Neural crest cell (in vitro differentiated cells): Measurements from ENCODE around the gene PFKFB3. TPM values are rescaled to one million over a fixed set of nuclear protein-coding genes. Genes with fewer than 3 reads are reported as not detected.

ENCODE experiments used
- DNase-seq: peaks from one replicate; pipeline ENCODE4 v3.0.0; 2021; ENCODE audit warnings: low read depth, mixed read lengths, low spot score
- H3K27ac Mint-ChIP-seq: one replicate; pipeline ENCODE4 v1.8.0; 2021; ENCODE audit warnings: mild to moderate bottlenecking, mixed read lengths; ENCODE audit not compliant: unreplicated experiment
- H3K27me3 Mint-ChIP-seq: 2 replicates; pipeline ENCODE4 v1.8.0; 2021; ENCODE audit warnings: low read depth, mild to moderate bottlenecking, mixed read lengths
- H3K36me3 Mint-ChIP-seq: 2 replicates; pipeline ENCODE4 v1.8.0; 2021; ENCODE audit warnings: low read depth, mild to moderate bottlenecking, mixed read lengths
- H3K4me1 Mint-ChIP-seq: 2 replicates; pipeline ENCODE4 v1.8.0; 2021; ENCODE audit warnings: mixed read lengths
- H3K4me3 Mint-ChIP-seq: one replicate; pipeline ENCODE4 v1.8.0; 2021; ENCODE audit warnings: mild to moderate bottlenecking, mixed read lengths
- H3K9me3 Mint-ChIP-seq: 2 replicates; pipeline ENCODE4 v1.8.0; 2021; ENCODE audit warnings: mixed read lengths
- total RNA-seq: library from RNA; stranded (reverse); gene quantifications from 2 replicates; pipeline ENCODE4 v1.2.1, GENCODE V29; 2021
- TF ChIP-seq, protein P1 (sequence below): fragments of 200-600 bp; sonication (generic); conservative IDR thresholded peaks from 2 replicates; pipeline ENCODE4 v1.5.0; 2021; ENCODE audit warnings: antibody characterized with exemption, mild to moderate bottlenecking

Gene PFKFB3
- total RNA-seq, 1 donor from 2014 or later, result 36.7 TPM

- no peaks in the 10 kb centered on the region for H3K36me3 Mint-ChIP-seq
These were observed 28.4 kb upstream of the PFKFB3 start for GRCh38 chr10:6174201-6174874.

GRCh38 chr10:6175329-6176055, 27.2 kb upstream of the PFKFB3 start:
- H3K27ac Mint-ChIP-seq, result peak overlapping the region; percentile 12
- no peaks in the 10 kb centered on the region for H3K27me3 Mint-ChIP-seq
- TF ChIP-seq, protein P1, sequence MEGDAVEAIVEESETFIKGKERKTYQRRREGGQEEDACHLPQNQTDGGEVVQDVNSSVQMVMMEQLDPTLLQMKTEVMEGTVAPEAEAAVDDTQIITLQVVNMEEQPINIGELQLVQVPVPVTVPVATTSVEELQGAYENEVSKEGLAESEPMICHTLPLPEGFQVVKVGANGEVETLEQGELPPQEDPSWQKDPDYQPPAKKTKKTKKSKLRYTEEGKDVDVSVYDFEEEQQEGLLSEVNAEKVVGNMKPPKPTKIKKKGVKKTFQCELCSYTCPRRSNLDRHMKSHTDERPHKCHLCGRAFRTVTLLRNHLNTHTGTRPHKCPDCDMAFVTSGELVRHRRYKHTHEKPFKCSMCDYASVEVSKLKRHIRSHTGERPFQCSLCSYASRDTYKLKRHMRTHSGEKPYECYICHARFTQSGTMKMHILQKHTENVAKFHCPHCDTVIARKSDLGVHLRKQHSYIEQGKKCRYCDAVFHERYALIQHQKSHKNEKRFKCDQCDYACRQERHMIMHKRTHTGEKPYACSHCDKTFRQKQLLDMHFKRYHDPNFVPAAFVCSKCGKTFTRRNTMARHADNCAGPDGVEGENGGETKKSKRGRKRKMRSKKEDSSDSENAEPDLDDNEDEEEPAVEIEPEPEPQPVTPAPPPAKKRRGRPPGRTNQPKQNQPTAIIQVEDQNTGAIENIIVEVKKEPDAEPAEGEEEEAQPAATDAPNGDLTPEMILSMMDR, result no peak
- peaks cover 13% of the 10 kb centered on the region for H3K4me1 Mint-ChIP-seq
- no peak for DNase-seq
- no peaks in the 10 kb centered on the region for H3K36me3 Mint-ChIP-seq
- H3K9me3 Mint-ChIP-seq, result no peaks in the 10 kb centered on the region
- H3K4me3 Mint-ChIP-seq, result no peak overlapping the region

More at GRCh38 chr10:6174201-6174874, 28.4 kb upstream of the PFKFB3 start:
- Mint-ChIP-seq H3K4me3 (no peak overlapping the region), H3K27me3 (no peaks in the 10 kb centered on the region), H3K9me3 (no peaks in the 10 kb centered on the region), H3K27ac (no peak overlapping the region), H3K4me1 (peaks cover 20% of the 10 kb centered on the region)
- no peak for DNase-seq
- TF ChIP-seq, protein P1, result no peak

DNA sequence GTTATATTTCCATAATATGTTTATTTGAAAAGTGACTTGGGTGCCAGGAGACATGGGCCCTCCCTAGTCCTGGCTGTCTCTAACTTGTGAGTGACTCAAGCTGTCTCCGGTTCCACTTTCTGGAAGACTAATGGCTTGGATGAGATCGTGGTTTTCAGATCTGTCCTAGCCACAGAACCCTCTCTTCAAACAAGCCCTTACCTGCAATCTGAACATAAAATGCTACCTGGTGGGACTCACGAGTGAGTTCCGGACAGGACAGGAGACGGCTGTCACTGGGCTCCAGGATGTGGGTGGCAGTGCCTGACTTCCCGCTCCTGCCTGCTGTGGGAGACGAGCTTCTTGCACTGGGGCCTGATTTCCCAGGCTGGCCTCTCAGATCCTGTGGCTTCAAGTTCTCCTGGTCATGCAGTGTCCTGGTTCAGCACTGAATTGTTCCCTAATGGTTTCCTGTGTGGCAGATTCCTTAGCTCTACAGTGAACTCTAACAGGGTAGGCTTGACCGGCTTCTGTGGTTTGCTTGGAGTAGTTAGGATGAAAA, 26.0 kb upstream of the PFKFB3 start:
- no peaks in the 10 kb centered on the region for H3K27me3 Mint-ChIP-seq
- TF ChIP-seq, protein P1, result no peak
- no peak for DNase-seq
- no peak overlapping the region for H3K4me3 Mint-ChIP-seq
- no peaks in the 10 kb centered on the region for H3K9me3 Mint-ChIP-seq
- peak overlapping the region; percentile 13 for H3K27ac Mint-ChIP-seq
- peaks cover 11% of the 10 kb centered on the region for H3K4me1 Mint-ChIP-seq
- no peaks in the 10 kb centered on the region for H3K36me3 Mint-ChIP-seq

DNA sequence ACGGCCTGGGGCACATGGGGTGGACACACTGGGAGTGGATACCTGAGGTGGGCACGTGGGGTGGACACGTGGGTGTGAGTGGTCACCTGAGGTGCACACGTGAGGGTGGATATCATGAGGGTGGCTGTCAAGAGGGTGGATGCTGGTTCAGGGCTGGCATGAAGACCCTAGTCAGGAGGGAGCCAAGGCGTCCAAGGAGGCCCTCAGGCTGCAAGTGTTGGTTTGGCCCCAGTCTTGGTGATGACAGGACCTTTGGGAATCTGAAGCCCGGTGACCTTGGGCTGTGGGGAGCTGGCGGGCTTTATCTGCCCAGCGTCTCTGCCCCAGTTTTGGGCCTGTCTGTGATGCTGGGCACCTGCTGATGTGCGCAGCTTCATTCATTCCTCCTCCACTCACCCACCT, 24.9 kb upstream of the PFKFB3 start:
- Mint-ChIP-seq H3K27ac (no peak overlapping the region), H3K9me3 (no peaks in the 10 kb centered on the region), H3K4me3 (no peak overlapping the region), H3K36me3 (no peaks in the 10 kb centered on the region), H3K27me3 (no peaks in the 10 kb centered on the region), H3K4me1 (peaks cover 10% of the 10 kb centered on the region)
- DNase-seq, result no peak
- TF ChIP-seq, protein P1, result no peak

- Mint-ChIP-seq H3K27me3 (no peaks in the 10 kb centered on the region), H3K27ac (no peak overlapping the region), H3K36me3 (no peaks in the 10 kb centered on the region), H3K4me1 (peaks cover 4% of the 10 kb centered on the region), H3K4me3 (no peak overlapping the region), H3K9me3 (no peaks in the 10 kb centered on the region)
- TF ChIP-seq, protein P1, result no peak
- DNase-seq, result no peak
These were observed 24.2 kb upstream of the PFKFB3 start for GRCh38 chr10:6178581-6178980.
